NT2/D1 (cell line): ENCODE data around the gene IFNAR1.

Experiments used
- DNase-seq: peaks from one replicate; pipeline ENCODE4 v3.0.0-alpha.2; 2011; ENCODE audit warnings: low read depth, low spot score
- H3K27me3 ChIP-seq: 2 replicates; pipeline ENCODE4 v1.6.0; 2011; ENCODE audit warnings: mild to moderate bottlenecking; ENCODE audit not compliant: insufficient read length, insufficient read depth
- H3K36me3 ChIP-seq: 2 replicates; pipeline ENCODE4 v1.6.1; 2011; ENCODE audit warnings: mild to moderate bottlenecking, low read length, mixed read lengths; ENCODE audit not compliant: insufficient read depth, insufficient read length
- H3K4me1 ChIP-seq: 2 replicates; pipeline ENCODE4 v1.5.1; 2011; ENCODE audit not compliant: insufficient read depth, insufficient read length
- H3K4me3 ChIP-seq: 2 replicates; pipeline ENCODE4 v1.5.1; 2011; ENCODE audit warnings: low read depth; ENCODE audit not compliant: insufficient read length
- H3K9ac ChIP-seq: 2 replicates; pipeline ENCODE4 v1.6.0; 2011; ENCODE audit warnings: low read depth; ENCODE audit not compliant: insufficient read length
- H3K9me3 ChIP-seq: 2 replicates; pipeline ENCODE4 v1.5.1; 2011; ENCODE audit warnings: mild to moderate bottlenecking, low read length; ENCODE audit not compliant: insufficient read depth
- SUZ12 ChIP-seq: IDR thresholded peaks from 2 replicates; pipeline ENCODE4 v1.6.1; 2011; ENCODE audit not compliant: insufficient read length, insufficient read depth; ENCODE audit errors: extremely low read depth
- YY1 ChIP-seq: IDR thresholded peaks from 2 replicates; pipeline ENCODE4 v1.6.1; 2011; ENCODE audit not compliant: insufficient read length, insufficient read depth
- ZNF274 ChIP-seq: IDR thresholded peaks from 2 replicates; pipeline ENCODE4 v1.6.1; 2011; ENCODE audit warnings: mild to moderate bottlenecking, low read depth, low read length

IFNAR1 gene

GRCh38 chr21:33394260-33394659 is 69.5 kb downstream of the IFNAR1 start:
- Histone ChIP-seq H3K36me3 (no peaks in the 10 kb centered on the region), H3K27me3 (no peaks in the 10 kb centered on the region), H3K9me3 (no peaks in the 10 kb centered on the region), H3K9ac (no peak overlapping the region), H3K4me1 (peaks cover 3% of the 10 kb centered on the region), H3K4me3 (no peak overlapping the region)
- TF ChIP-seq ZNF274 (no peak), YY1 (no peak), SUZ12 (no peak)
- no peak for DNase-seq

- Histone ChIP-seq H3K36me3 (no peaks in the 10 kb centered on the region), H3K9ac (no peak overlapping the region), H3K4me3 (no peak overlapping the region), H3K27me3 (no peaks in the 10 kb centered on the region), H3K4me1 (peaks cover 3% of the 10 kb centered on the region), H3K9me3 (no peaks in the 10 kb centered on the region)
- DNase-seq, result no peak
- TF ChIP-seq YY1 (no peak), SUZ12 (no peak), ZNF274 (no peak)
Observed at GRCh38 chr21:33395891-33396331, 71.1 kb downstream of the IFNAR1 start.

- H3K27me3 ChIP-seq, result no peaks in the 10 kb centered on the region
- TF ChIP-seq ZNF274, result no peak
- no peak for TF ChIP-seq SUZ12
- no peak for TF ChIP-seq YY1
- no peak overlapping the region for H3K4me3 ChIP-seq
- no peaks in the 10 kb centered on the region for H3K36me3 ChIP-seq
- no peak for DNase-seq
- H3K9me3 ChIP-seq, result no peaks in the 10 kb centered on the region
- no peak overlapping the region for H3K9ac ChIP-seq
- peaks cover 3% of the 10 kb centered on the region for H3K4me1 ChIP-seq
Observed at GRCh38 chr21:33396436-33396835, 71.7 kb downstream of the IFNAR1 start.

GRCh38 chr21:33396951-33397350 is 72.2 kb downstream of the IFNAR1 start:
- no peak for TF ChIP-seq ZNF274
- no peak for TF ChIP-seq YY1
- no peak for TF ChIP-seq SUZ12

DNA sequence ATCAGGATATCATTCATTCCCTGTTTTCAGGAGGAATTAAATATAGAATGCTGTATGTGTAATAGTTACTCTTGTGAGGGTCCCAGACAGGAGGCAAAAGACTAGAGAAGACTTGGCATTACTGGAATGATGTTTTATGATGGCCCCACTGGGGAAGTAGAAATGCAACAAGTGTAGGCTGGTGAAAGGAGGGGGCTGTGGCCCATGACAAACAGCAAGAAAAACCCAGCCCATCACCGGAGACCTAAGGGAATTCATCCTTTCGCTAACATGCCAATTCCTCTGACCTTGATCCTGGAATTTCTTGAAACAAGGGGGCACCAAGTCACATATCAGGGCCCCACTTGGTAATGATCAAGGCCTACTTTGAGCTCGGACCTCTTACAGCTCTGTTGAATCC is 72.9 kb downstream of the IFNAR1 start:
- Histone ChIP-seq H3K9me3 (no peaks in the 10 kb centered on the region), H3K4me3 (no peak overlapping the region), H3K9ac (no peak overlapping the region), H3K4me1 (peaks cover 1% of the 10 kb centered on the region), H3K36me3 (no peaks in the 10 kb centered on the region), H3K27me3 (no peaks in the 10 kb centered on the region)
- TF ChIP-seq SUZ12 (no peak), ZNF274 (no peak), YY1 (no peak)
- no peak for DNase-seq

More at GRCh38 chr21:33396951-33397350, 72.2 kb downstream of the IFNAR1 start:
- Histone ChIP-seq H3K4me1 (peaks cover 4% of the 10 kb centered on the region), H3K4me3 (no peak overlapping the region), H3K9me3 (no peaks in the 10 kb centered on the region), H3K27me3 (no peaks in the 10 kb centered on the region), H3K36me3 (no peaks in the 10 kb centered on the region), H3K9ac (no peak overlapping the region)
- DNase-seq, result no peak

- no peak overlapping the region for H3K9ac ChIP-seq
- TF ChIP-seq ZNF274 (no peak), SUZ12 (no peak)
- no peak for DNase-seq
- H3K4me3 ChIP-seq, result no peak overlapping the region
- H3K27me3 ChIP-seq, result no peaks in the 10 kb centered on the region
- H3K9me3 ChIP-seq, result no peaks in the 10 kb centered on the region
- H3K36me3 ChIP-seq, result no peaks in the 10 kb centered on the region
- H3K4me1 ChIP-seq, result peaks cover 1% of the 10 kb centered on the region
Observed at GRCh38 chr21:33398361-33398760, 73.6 kb downstream of the IFNAR1 start.

DNA sequence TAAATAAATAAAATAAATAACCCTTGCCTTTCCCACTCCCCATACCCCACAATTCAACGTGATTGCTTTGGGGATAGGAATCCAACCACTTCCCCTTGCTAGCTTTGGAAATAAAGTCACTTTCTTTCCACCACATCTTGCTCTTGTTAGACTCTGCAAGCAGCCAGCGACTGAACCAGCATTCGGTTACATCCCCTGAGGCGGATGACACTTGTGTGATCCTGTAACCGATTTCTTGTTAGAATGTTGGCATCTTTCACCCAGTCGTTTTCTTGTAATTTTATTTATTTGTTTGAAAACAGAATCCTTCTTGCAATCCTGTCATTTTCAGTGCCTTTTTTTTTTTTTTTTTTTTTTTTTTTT is 76.8 kb downstream of the IFNAR1 start:
- TF ChIP-seq SUZ12 (no peak), YY1 (no peak), ZNF274 (no peak)
- no peaks in the 10 kb centered on the region for H3K27me3 ChIP-seq
- H3K4me1 ChIP-seq, result peaks cover 9% of the 10 kb centered on the region
- H3K4me3 ChIP-seq, result no peak overlapping the region
- DNase-seq, result no peak
- no peak overlapping the region for H3K9ac ChIP-seq
- H3K9me3 ChIP-seq, result no peaks in the 10 kb centered on the region
- H3K36me3 ChIP-seq, result peaks cover 16% of the 10 kb centered on the region
